ENCODE results near the gene BTN3A1.
"Not testable (repeated sequence)": the region's sequence is repeated elsewhere in the genome, so short reads cannot be mapped to it uniquely, and the experiment has no call there.

The BTN3A1 gene

GRCh38 chr6:26408828-26409730 is 7.0 kb downstream of the BTN3A1 start:
- no peak for DNase-seq (ENCODE audit: low read depth)
- no peak overlapping the region for H3K4me3 ChIP-seq (ENCODE audit: low read depth, low read length)

DNA sequence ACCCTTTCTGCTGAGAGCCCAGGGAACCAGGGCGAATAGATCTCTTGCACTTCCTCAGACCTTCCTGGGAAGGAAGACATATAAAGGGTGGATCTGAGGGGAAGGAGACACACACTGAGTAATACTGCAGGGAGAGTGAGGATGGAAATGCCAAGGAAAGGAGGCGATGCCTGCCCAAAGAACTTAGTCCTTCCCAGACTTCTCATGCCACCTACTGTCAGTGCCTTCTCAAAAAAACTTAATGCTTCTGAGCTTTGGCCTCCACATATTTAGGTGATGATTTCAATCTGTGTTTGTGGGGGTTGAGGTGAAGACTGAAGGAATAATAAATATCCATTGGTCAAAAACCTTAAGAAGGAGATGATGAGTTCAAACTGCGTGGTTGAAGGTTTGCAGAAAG is 9.7 kb downstream of the BTN3A1 start:
- DNase-seq (ENCODE audit: low read depth) = no peak
- H3K4me3 ChIP-seq (ENCODE audit: low read depth, low read length) = no peak overlapping the region

GRCh38 chr6:26412228-26412627 is 10.2 kb downstream of the BTN3A1 start:
- DNase-seq (ENCODE audit: low read depth) = no peak

DNA sequence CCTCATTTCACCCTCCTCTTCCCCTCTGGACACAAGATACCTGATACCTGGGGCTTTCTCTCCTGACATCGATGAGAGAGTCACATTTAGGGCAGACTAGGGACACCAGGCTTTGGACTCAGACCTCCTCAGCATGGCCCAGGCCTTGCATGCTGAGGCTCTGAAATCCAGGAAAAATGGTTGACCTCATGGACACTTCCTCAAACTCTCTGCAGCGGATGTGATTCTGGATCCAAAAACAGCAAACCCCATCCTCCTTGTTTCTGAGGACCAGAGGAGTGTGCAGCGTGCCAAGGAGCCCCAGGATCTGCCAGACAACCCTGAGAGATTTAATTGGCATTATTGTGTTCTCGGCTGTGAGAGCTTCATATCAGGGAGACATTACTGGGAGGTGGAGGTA is 10.9 kb downstream of the BTN3A1 start:
- H3K4me3 ChIP-seq (ENCODE audit: low read depth, low read length) = no peak overlapping the region
- DNase-seq (ENCODE audit: low read depth) = no peak

More at GRCh38 chr6:26412228-26412627, 10.2 kb downstream of the BTN3A1 start:
- no peak overlapping the region for H3K4me3 ChIP-seq (ENCODE audit: low read depth, low read length)

DNA sequence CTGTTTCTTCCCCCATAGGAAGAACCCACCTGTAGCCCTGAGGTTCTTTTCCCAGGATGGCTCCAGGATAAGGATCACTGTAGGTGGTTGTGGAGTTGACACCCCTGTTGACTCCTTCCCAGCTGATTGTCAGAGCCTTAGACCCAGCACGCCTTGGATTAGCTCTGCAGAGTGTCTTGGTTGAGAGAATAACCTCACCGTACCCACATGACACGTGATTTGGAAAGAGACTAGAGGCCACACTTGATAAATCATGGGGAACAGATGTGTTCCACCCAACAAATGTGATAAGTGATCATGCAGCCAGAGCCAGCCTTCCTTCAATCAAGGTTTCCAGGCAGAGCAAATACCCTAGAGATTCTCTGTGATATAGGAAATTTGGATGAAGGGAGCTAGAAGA is 12.2 kb downstream of the BTN3A1 start:
- H3K4me3 ChIP-seq (ENCODE audit: low read depth, low read length) = no peak overlapping the region
- no peak for DNase-seq (ENCODE audit: low read depth)

DNA sequence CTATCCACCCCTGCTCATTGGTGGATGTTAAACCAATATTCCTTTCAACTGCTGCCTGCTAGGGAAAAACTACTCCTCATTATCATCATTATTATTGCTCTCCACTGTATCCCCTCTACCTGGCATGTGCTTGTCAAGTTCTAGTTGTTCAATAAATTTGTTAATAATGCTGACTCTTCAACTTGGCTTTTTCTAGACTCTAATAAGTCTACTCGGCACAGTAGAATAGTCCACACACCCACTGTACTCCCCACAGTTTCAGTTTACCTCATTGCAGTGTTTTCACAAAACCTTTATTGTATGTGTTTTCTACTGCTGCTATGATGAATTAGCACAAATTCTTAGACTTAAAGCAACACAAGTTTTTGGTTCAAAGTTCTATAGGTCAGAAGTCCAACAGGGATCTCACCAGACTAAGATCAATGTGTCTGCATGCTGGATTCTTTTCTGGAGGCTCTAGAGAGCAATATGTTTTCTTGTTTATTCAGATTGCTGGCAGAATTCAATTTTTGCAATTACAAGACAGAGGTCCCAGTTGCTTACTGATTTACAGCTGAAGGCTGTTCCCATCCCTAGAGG is 13.1 kb downstream of the BTN3A1 start:
- DNase-seq (ENCODE audit: low read depth) = no peak
- no peak overlapping the region for H3K4me3 ChIP-seq (ENCODE audit: low read depth, low read length)

DNA sequence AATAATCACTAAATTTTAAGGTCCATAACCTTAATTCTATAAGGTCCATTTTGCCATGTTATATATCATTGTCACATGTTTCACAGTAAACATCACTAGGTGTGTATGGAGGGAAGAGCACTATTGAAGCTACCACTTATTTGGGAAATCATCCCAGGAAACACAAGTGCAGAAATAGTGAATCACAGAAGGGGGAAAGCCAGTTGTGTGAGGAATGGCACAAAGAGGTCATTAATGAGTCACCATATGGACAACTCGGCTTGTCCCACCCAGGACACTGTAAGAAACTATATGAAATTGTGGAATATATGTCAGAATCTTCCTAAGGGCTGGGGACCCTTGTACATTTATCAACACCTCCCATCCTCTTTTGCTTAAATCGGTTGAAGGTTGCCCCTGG is 13.7 kb downstream of the BTN3A1 start:
- no peak overlapping the region for H3K4me3 ChIP-seq (ENCODE audit: low read depth, low read length)
- DNase-seq (ENCODE audit: low read depth) = no peak

GRCh38 chr6:26416288-26416687 is 14.2 kb downstream of the BTN3A1 start:
- H3K4me3 ChIP-seq (ENCODE audit: low read depth, low read length) = no peak overlapping the region
- DNase-seq (ENCODE audit: low read depth) = no peak

GRCh38 chr6:26418077-26418476 is 16.0 kb downstream of the BTN3A1 start:
- DNase-seq (ENCODE audit: low read depth); H3K4me3 ChIP-seq (ENCODE audit: low read depth, low read length): not testable (repeated sequence)

DNA sequence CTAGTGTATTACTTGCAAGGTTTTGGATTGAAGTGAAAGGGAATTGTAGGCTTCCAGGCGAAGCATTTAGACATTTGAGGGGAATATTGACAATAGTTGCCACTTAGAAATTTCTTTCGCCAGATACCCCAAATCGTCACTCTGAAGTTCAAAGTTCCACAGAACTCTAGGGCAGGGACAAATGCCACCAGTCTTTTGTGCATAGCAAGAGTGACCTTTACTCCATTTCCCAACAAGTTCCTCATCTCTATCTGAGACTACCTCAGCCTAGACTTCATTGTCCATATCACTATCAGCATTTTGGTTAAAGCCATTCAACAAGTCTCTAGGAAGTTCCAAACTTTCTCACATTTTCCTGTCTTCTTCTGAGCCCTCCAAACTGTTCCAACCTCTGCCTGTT is 16.7 kb downstream of the BTN3A1 start:
- H3K4me3 ChIP-seq (ENCODE audit: low read depth, low read length); DNase-seq (ENCODE audit: low read depth): not testable (repeated sequence)

GRCh38 chr6:26420688-26421171 is 18.7 kb downstream of the BTN3A1 start:
- DNase-seq (ENCODE audit: low read depth) = no peak
- H3K4me3 ChIP-seq (ENCODE audit: low read depth, low read length) = peak overlapping the region; percentile 95

GRCh38 chr6:26421259-26422144 is 19.4 kb downstream of the BTN3A1 start:
- peak; percentile 73 for DNase-seq (ENCODE audit: low read depth)
- H3K4me3 ChIP-seq (ENCODE audit: low read depth, low read length) = peak overlapping the region; percentile 95

DNA sequence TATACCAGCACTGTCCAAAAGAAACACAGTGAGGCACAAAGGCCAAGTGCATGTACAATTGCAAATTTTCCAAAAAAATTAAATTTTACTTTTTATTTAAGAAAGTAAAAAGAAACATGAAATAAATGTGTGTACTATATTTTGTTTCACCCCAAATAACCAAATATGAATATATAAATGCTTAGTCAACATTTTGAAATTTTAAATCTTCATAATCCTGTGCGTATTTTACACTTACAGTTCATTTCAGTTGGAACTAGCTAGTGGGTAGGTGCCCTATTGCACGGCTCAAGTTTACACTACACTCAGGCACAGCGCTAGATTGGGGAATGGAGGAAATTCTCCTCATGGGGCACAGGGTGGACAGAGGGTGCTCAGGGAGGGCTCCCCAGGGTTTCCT is 20.3 kb downstream of the BTN3A1 start:
- DNase-seq (ENCODE audit: low read depth) = no peak
- H3K4me3 ChIP-seq (ENCODE audit: low read depth, low read length) = peak overlapping the region; percentile 95

GRCh38 chr6:26426691-26427450 is 24.8 kb downstream of the BTN3A1 start:
- DNase-seq (ENCODE audit: low read depth) = no peak
- no peak overlapping the region for H3K4me3 ChIP-seq (ENCODE audit: low read depth, low read length)

DNA sequence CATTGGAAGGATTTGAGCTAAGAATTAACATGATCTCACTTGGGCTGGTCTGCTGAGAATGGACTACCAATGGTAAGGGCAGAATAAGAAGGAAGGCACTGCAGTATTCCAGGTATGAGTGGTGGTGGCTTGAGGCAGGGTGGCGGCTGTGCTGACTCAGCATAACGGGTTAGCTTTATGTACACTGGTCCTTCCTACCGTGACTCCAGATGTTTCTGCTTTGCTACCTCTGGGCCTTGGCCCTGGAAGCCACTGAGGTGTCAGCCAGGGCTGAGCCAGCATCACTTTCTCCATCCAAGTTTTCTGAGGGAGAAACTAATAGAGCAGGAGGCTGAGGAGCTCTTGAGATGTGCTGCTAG is 25.4 kb downstream of the BTN3A1 start:
- no peak overlapping the region for H3K4me3 ChIP-seq (ENCODE audit: low read depth, low read length)
- no peak for DNase-seq (ENCODE audit: low read depth)

DNA sequence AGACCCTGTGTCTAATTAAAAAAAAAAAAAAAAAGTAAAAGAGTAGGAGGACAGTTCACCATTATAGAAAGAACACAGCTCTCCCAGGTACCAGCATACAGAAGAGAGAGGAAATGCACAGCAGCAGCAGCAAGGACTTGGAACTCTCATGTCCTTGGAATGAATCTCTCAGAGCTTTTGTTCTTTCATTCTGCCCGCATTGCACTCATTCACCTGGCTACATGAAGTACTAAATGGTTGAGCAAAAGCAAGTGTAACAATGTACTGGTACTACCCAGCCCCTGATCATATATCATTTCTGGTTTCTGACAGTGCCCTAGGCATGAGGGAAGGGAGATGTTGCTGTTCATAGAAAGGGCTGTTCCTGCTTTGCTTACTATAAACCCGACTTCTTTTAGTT is 26.1 kb downstream of the BTN3A1 start:
- no peak for DNase-seq (ENCODE audit: low read depth)

DNA sequence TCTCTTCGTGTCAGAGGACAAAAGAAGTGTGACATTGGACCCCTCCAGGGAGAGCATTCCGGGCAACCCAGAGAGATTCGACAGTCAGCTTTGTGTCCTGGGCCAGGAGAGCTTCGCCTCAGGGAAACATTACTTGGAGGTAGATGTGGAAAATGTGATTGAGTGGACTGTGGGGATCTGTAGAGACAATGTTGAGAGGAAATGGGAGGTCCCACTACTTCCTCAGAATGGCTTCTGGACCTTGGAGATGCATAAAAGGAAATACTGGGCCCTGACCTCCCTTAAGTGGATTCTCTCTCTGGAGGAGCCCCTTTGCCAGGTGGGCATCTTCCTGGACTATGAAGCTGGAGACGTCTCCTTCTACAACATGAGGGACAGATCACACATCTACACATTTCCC is 28.7 kb downstream of the BTN3A1 start:
- no peak for DNase-seq (ENCODE audit: low read depth)
- no peak overlapping the region for H3K4me3 ChIP-seq (ENCODE audit: low read depth, low read length)

More for the DNA sequence above, 26.1 kb downstream of the BTN3A1 start:
- H3K4me3 ChIP-seq (ENCODE audit: low read depth, low read length) = no peak overlapping the region

DNA sequence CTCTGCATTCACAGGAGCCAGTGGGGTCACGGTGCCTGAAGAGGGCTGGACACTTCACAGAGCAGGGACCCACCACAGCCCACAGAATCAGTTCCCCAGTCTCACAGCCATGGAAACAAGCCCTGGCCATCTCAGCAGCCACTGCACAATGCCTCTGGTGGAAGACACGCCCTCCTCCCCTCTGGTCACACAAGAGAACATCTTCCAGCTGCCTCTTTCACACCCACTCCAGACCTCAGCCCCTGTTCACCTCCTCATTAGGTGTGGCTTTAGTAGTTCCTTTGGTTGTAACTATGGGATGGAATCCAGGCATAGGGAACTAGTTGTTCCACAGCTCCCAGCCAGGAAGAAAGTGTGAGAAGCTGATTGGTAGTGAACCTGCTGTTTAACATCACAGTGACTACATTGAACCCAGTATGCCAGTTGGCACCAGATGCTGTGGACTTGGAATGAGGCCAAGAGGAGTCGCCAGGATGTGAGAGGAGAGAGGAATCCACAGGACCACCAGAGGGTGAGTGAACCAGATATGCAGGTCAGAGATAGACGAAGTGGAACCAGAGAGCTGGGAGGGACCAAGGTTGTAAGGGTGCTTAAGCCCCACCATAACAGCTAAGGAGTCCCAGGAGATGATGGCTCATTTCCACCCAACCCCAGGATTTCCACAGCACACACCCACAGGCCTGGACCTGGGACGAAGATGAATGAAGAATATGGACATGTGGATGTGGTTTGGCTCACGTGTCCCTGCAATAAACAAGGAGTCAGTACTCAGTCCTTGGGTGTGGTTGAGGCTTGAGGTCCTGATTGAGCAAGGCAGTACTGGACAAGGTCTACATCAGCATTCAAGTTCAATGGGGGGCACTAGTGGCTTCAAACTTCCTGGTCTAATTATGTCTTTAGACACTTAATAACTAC is 29.4 kb downstream of the BTN3A1 start:
- no peak overlapping the region for H3K4me3 ChIP-seq (ENCODE audit: low read depth, low read length)
- DNase-seq (ENCODE audit: low read depth) = peak; percentile 72

All from skeletal muscle cell (primary cell).